Caco-2 (cell line): ENCODE data around the gene PTPRG. TPM values are rescaled to one million over a fixed set of nuclear protein-coding genes. Genes with fewer than 3 reads are reported as not detected.

Source experiments
- BruUV-seq: library from RNA; stranded (reverse); fragments of 400-500 nt; replicated peaks from 2 replicates; lab custom pipeline; 2021; lab: Mats Ljungman, UMichigan
- CTCF ChIA-PET: fragments of 300-600 bp; sonication (Branson Sonifier 250); formaldehyde crosslinking; loops from one replicate; lab custom pipeline; 2022; ENCODE audit warnings: antibody characterized with exemption; lab: Charles Lee
- POLR2A ChIA-PET: fragments of 300-600 bp; sonication (Branson Sonifier 250); formaldehyde crosslinking; loops from one replicate; lab custom pipeline; 2022; ENCODE audit warnings: antibody characterized with exemption; lab: Charles Lee
- DNase-seq, 2 experiments: peaks; one replicate each; pipeline versions ENCODE4 v3.0.0 to v3.0.0-alpha.2; 2020 to 2022
- H3K27me3 ChIP-seq: replicated peaks from 2 replicates; pipeline ENCODE4 v1.6.0; 2011; ENCODE audit warnings: low read length; ENCODE audit not compliant: control insufficient read depth, insufficient read depth
- H3K36me3 ChIP-seq: 2 replicates; pipeline ENCODE4 v1.5.1; 2011; ENCODE audit warnings: low read length; ENCODE audit not compliant: control insufficient read depth, insufficient read depth
- H3K4me1 ChIP-seq: fragments of 250-450 bp; sonication (Bioruptor Pico); 2 replicates; pipeline ENCODE4 v1.5.1; 2020; ENCODE audit warnings: mild to moderate bottlenecking
- H3K4me3 ChIP-seq: 2 replicates; pipeline ENCODE4 v1.5.1; 2011; ENCODE audit warnings: low read depth, mild to moderate bottlenecking, control low read depth, low read length
- H3K9me3 ChIP-seq: fragments of 250-450 bp; sonication (Bioruptor Pico); 2 replicates; pipeline ENCODE4 v1.5.1; 2020; ENCODE audit warnings: mild to moderate bottlenecking, moderate library complexity
- H3K27ac Mint-ChIP-seq: one replicate; pipeline ENCODE4 v1.8.0; 2022; ENCODE audit warnings: mixed read lengths; ENCODE audit not compliant: unreplicated experiment
- H3K27me3 Mint-ChIP-seq: one replicate; pipeline ENCODE4 v1.8.0; 2022; ENCODE audit warnings: mixed read lengths; ENCODE audit not compliant: insufficient read depth, unreplicated experiment
- H3K36me3 Mint-ChIP-seq: one replicate; pipeline ENCODE4 v1.8.0; 2022; ENCODE audit warnings: mild to moderate bottlenecking, mixed read lengths; ENCODE audit not compliant: insufficient read depth, unreplicated experiment
- H3K4me1 Mint-ChIP-seq: one replicate; pipeline ENCODE4 v1.8.0; 2022; ENCODE audit warnings: low read depth, mixed read lengths; ENCODE audit not compliant: unreplicated experiment
- H3K4me3 Mint-ChIP-seq: one replicate; pipeline ENCODE4 v1.8.0; 2022; ENCODE audit warnings: mild to moderate bottlenecking, moderate library complexity, mixed read lengths; ENCODE audit not compliant: unreplicated experiment
- H3K9me3 Mint-ChIP-seq: one replicate; pipeline ENCODE4 v1.8.0; 2022; ENCODE audit warnings: mixed read lengths; ENCODE audit not compliant: unreplicated experiment
- CTCF ChIP-seq, 2 experiments: fragments of 200-600 bp in 1 of 2; IDR thresholded peaks; 1 replicate in 1 of 2; 2 replicates in 1 of 2; pipeline versions ENCODE4 v1.5.1 to v1.8.0; 2011 to 2022; ENCODE audit warnings: antibody characterized with exemption in 1 of 2, control low read depth in 1 of 2, inconsistent platforms in 1 of 2, low read depth in 1 of 2, low read length in 1 of 2, mild to moderate bottlenecking in 1 of 2, moderate library complexity in 1 of 2; ENCODE audit not compliant: insufficient read depth in 1 of 2, severe bottlenecking in 1 of 2, unreplicated experiment in 1 of 2
- intact Hi-C: fragments of 100-400 bp; cut with micrococcal nuclease; formaldehyde crosslinking; loops from one replicate; pipeline ENCODE4 v1.10.0; 2022; ENCODE audit not compliant: unreplicated experiment
- total RNA-seq: library from RNA; stranded (reverse); gene quantifications from 2 replicates; pipeline ENCODE4 v1.2.3, GENCODE V29; 2022

Gene PTPRG
- total RNA-seq, 1 experiment from 2014 or later: 46.4 TPM

GRCh38 chr3:61666615-61667330 lies 105.4 kb downstream of the PTPRG start:
- H3K36me3 Mint-ChIP-seq: no peaks in the 10 kb centered on the region
- H3K4me1 Mint-ChIP-seq: peaks cover 8% of the 10 kb centered on the region
- ChIA-PET CTCF (no interaction called here), POLR2A (no interaction called here)
- intact Hi-C loops: no loop called here
- no peaks in the 10 kb centered on the region for H3K27me3 ChIP-seq
- BruUV-seq: no TSS peak
- TF ChIP-seq CTCF (IDR thresholded peaks at IDR 0.05; ENCODE audit: insufficient read depth in 1 of 2, low read depth in 1 of 2, low read length in 1 of 2, severe bottlenecking in 1 of 2, unreplicated experiment in 1 of 2): no peak
- no peaks in the 10 kb centered on the region for H3K27me3 Mint-ChIP-seq
- H3K9me3 ChIP-seq: no peaks in the 10 kb centered on the region
- no peaks in the 10 kb centered on the region for H3K9me3 Mint-ChIP-seq
- peaks cover 14% of the 10 kb centered on the region; the same call in 1 of the 2 replicates for H3K4me1 ChIP-seq
- H3K27ac Mint-ChIP-seq: no peak overlapping the region
- no peaks in the 10 kb centered on the region for H3K36me3 ChIP-seq
- no peak for DNase-seq
- no peak overlapping the region for H3K4me3 ChIP-seq
- H3K4me3 Mint-ChIP-seq: no peak overlapping the region

- POLR2A ChIA-PET: no interaction called here
- Mint-ChIP-seq H3K27ac (no peak overlapping the region), H3K27me3 (no peaks in the 10 kb centered on the region), H3K4me3 (no peak overlapping the region), H3K4me1 (peaks cover 8% of the 10 kb centered on the region), H3K36me3 (no peaks in the 10 kb centered on the region), H3K9me3 (no peaks in the 10 kb centered on the region)
- Histone ChIP-seq H3K27me3 (no peaks in the 10 kb centered on the region), H3K9me3 (no peaks in the 10 kb centered on the region), H3K4me1 (peaks cover 14% of the 10 kb centered on the region; the same call in 1 of the 2 replicates), H3K36me3 (no peaks in the 10 kb centered on the region), H3K4me3 (no peak overlapping the region)
- no peak for TF ChIP-seq CTCF (IDR thresholded peaks at IDR 0.05; ENCODE audit: insufficient read depth in 1 of 2, low read depth in 1 of 2, low read length in 1 of 2, severe bottlenecking in 1 of 2, unreplicated experiment in 1 of 2)
- CTCF ChIA-PET: no interaction called here
- intact Hi-C loops: no loop called here
- BruUV-seq: no TSS peak
- DNase-seq: no peak
Measured at GRCh38 chr3:61667383-61667782, 106.0 kb downstream of the PTPRG start.

GRCh38 chr3:61667814-61668213 lies 106.4 kb downstream of the PTPRG start:
- ChIA-PET POLR2A (no interaction called here), CTCF (no interaction called here)
- intact Hi-C loops: no loop called here
- Mint-ChIP-seq H3K27me3 (no peaks in the 10 kb centered on the region), H3K9me3 (no peaks in the 10 kb centered on the region), H3K36me3 (no peaks in the 10 kb centered on the region), H3K4me3 (no peak overlapping the region), H3K4me1 (peaks cover 8% of the 10 kb centered on the region), H3K27ac (no peak overlapping the region)
- no peak for DNase-seq
- no TSS peak for BruUV-seq
- Histone ChIP-seq H3K27me3 (no peaks in the 10 kb centered on the region), H3K4me1 (peaks cover 14% of the 10 kb centered on the region; the same call in 1 of the 2 replicates), H3K4me3 (no peak overlapping the region), H3K9me3 (no peaks in the 10 kb centered on the region), H3K36me3 (no peaks in the 10 kb centered on the region)
- no peak for TF ChIP-seq CTCF (IDR thresholded peaks at IDR 0.05; ENCODE audit: insufficient read depth in 1 of 2, low read depth in 1 of 2, low read length in 1 of 2, severe bottlenecking in 1 of 2, unreplicated experiment in 1 of 2)
